B cell (primary cell): ENCODE results near the gene HIVEP1. TPM values are rescaled to one million over a fixed set of nuclear protein-coding genes. Genes with fewer than 3 reads are reported as not detected.

Experiments
- ATAC-seq: fragments of 200-7000 bp; cut with Tn5 transposase; one replicate; pipeline ENCODE4 v1.10.0; 2021; ENCODE audit warnings: low read depth, mild to moderate bottlenecking, moderate number of reproducible peaks, moderate library complexity
- CTCF ChIA-PET: fragments of 350-600 bp; sonication (Branson Sonifier 250); formaldehyde crosslinking; loops from one replicate; lab custom pipeline; 2021; ENCODE audit warnings: antibody characterized with exemption, inconsistent platforms; lab: Charles Lee
- POLR2A ChIA-PET: fragments of 350-600 bp; sonication (Branson Sonifier 250); formaldehyde crosslinking; loops from one replicate; lab custom pipeline; 2021; ENCODE audit warnings: antibody characterized with exemption; lab: Charles Lee
- DNase-seq: peaks from one replicate; pipeline ENCODE4 v3.0.0; 2013
- H2AFZ ChIP-seq: 2 replicates; pipeline ENCODE4 v1.6.1; 2012; ENCODE audit warnings: mild to moderate bottlenecking, low read depth, low read length; ENCODE audit not compliant: insufficient read depth, poor library complexity, severe bottlenecking
- H3K27ac ChIP-seq, 2 donors: 1 replicate in 1 of 2; 2 replicates in 1 of 2; pipeline ENCODE4 v1.5.1; 2012 to 2013; ENCODE audit warnings: low read length in 2 of 2, mild to moderate bottlenecking in 2 of 2, moderate library complexity in 1 of 2
- H3K27me3 ChIP-seq, 4 experiments: fragments of 200-600 bp in 1 of 4; sonication (generic) in 1 of 4; replicated peaks in 1 of 4; 1 replicate in 2 of 4; 2 replicates in 2 of 4; pipeline versions ENCODE4 v1.6.1 to v1.7.0; 2013 to 2016; ENCODE audit warnings: low read length in 3 of 4, mild to moderate bottlenecking in 2 of 4, mixed read lengths in 1 of 4, moderate library complexity in 1 of 4; ENCODE audit not compliant: insufficient read depth in 4 of 4, control insufficient read depth in 3 of 4; ENCODE audit errors: control extremely low read depth in 1 of 4
- H3K36me3 ChIP-seq, 2 experiments: replicated peaks in 1 of 2; 1 replicate in 1 of 2; 2 replicates in 1 of 2; pipeline versions ENCODE4 v1.6.1 to v1.7.1; 2013; ENCODE audit warnings: low read length in 1 of 2; ENCODE audit not compliant: insufficient read depth in 2 of 2, control insufficient read depth in 1 of 2; ENCODE audit errors: control extremely low read depth in 1 of 2, extremely low read depth in 1 of 2
- H3K4me1 ChIP-seq, 2 donors: fragments of 200-600 bp in 1 of 2; sonication (generic) in 1 of 2; 1 replicate in 1 of 2; 2 replicates in 1 of 2; pipeline versions ENCODE4 v1.5.1 to v1.6.1; 2013 to 2017; ENCODE audit warnings: low read length in 2 of 2; ENCODE audit not compliant: control insufficient read depth in 2 of 2, insufficient read depth in 2 of 2
- H3K4me2 ChIP-seq: replicated peaks from 2 replicates; pipeline ENCODE3; 2012; ENCODE audit warnings: mild to moderate bottlenecking, low read depth, low read length; ENCODE audit not compliant: poor library complexity, severe bottlenecking
- H3K4me3 ChIP-seq, 5 experiments: fragments of 200-600 bp in 1 of 5; sonication (generic) in 1 of 5; 1 replicate in 3 of 5; 2 replicates in 2 of 5; pipeline versions ENCODE4 v1.5.1 to v1.7.0; 2011 to 2016; ENCODE audit warnings: low read length in 4 of 5, mild to moderate bottlenecking in 4 of 5, low read depth in 2 of 5, control low read depth in 1 of 5, moderate library complexity in 1 of 5; ENCODE audit not compliant: insufficient read depth in 1 of 5; ENCODE audit errors: control extremely low read depth in 1 of 5, extremely low read depth in 1 of 5
- H3K79me2 ChIP-seq: fragments of 200-600 bp; sonication (generic); one replicate; pipeline ENCODE4 v1.6.0; 2016; ENCODE audit warnings: low read length; ENCODE audit not compliant: control insufficient read depth, insufficient read depth
- H3K9ac ChIP-seq: fragments of 200-600 bp; sonication (generic); 2 replicates; pipeline ENCODE4 v1.6.1; 2017; ENCODE audit warnings: mild to moderate bottlenecking, low read length, moderate library complexity
- H3K9me3 ChIP-seq, 3 donors: one replicate each; pipeline versions ENCODE4 v1.6.1 to v1.7.1; 2013; ENCODE audit warnings: low read length in 2 of 3; ENCODE audit not compliant: control insufficient read depth in 2 of 3, insufficient read depth in 1 of 3; ENCODE audit errors: control extremely low read depth in 1 of 3
- H4K20me1 ChIP-seq: 2 replicates; pipeline ENCODE4 v1.6.0; 2012; ENCODE audit warnings: mild to moderate bottlenecking, low read length; ENCODE audit not compliant: insufficient read depth, control insufficient read depth, poor library complexity, severe bottlenecking
- H3K27ac Mint-ChIP-seq: one replicate; pipeline ENCODE4 v1.8.0; 2021; ENCODE audit warnings: mixed read lengths
- H3K27me3 Mint-ChIP-seq: one replicate; pipeline ENCODE4 v1.8.0; 2021; ENCODE audit warnings: mixed read lengths
- H3K4me1 Mint-ChIP-seq: one replicate; pipeline ENCODE4 v1.8.0; 2021; ENCODE audit warnings: mixed read lengths
- H3K4me3 Mint-ChIP-seq: one replicate; pipeline ENCODE4 v1.8.0; 2021; ENCODE audit warnings: mixed read lengths
- H3K9me3 Mint-ChIP-seq: one replicate; pipeline ENCODE4 v1.8.0; 2022; ENCODE audit warnings: mixed read lengths; ENCODE audit not compliant: insufficient read depth
- EZH2 ChIP-seq: IDR thresholded peaks from 2 replicates; pipeline ENCODE4 v1.6.1; 2012; ENCODE audit warnings: borderline replicate concordance, low read depth, mild to moderate bottlenecking, moderate library complexity, low read length; ENCODE audit not compliant: insufficient read depth, poor library complexity, severe bottlenecking
- WGBS: methylation state at CpG from one replicate; pipeline ENCODE4 v1.1.5; 2013; ENCODE audit warnings: missing lambda C conversion rate; ENCODE audit not compliant: insufficient coverage; 5-methylcytosine and 5-hydroxymethylcytosine counted together
- intact Hi-C: fragments of 100-400 bp; cut with micrococcal nuclease; formaldehyde crosslinking; loops from one replicate; pipeline ENCODE4 v1.10.0; 2022
- polyA plus RNA-seq: library from polyadenylated mRNA; depleted of rRNA; stranded (reverse); fragments of >200 nt; gene quantifications from 2 replicates; pipeline ENCODE4 v1.2.3, GENCODE V29; 2012
- total RNA-seq, 2 donors: library from RNA; stranded (reverse); fragments of 120-200 nt in 1 of 2; gene quantifications; 1 replicate in 1 of 2; 2 replicates in 1 of 2; pipeline versions ENCODE4 v1.2.3 to v1.2.4, GENCODE V29; 2013 to 2022
- TF ChIP-seq, protein P1 (sequence below): fragments of 200-600 bp; IDR thresholded peaks from one replicate; pipeline ENCODE4 v1.8.0; 2022; ENCODE audit warnings: antibody characterized with exemption, mild to moderate bottlenecking

HIVEP1 gene
- total and polyA plus RNA-seq, 2 donors (not counting 1 experiment from before 2014, with no cell fraction given), result 11.3 to 96.5 TPM

DNA sequence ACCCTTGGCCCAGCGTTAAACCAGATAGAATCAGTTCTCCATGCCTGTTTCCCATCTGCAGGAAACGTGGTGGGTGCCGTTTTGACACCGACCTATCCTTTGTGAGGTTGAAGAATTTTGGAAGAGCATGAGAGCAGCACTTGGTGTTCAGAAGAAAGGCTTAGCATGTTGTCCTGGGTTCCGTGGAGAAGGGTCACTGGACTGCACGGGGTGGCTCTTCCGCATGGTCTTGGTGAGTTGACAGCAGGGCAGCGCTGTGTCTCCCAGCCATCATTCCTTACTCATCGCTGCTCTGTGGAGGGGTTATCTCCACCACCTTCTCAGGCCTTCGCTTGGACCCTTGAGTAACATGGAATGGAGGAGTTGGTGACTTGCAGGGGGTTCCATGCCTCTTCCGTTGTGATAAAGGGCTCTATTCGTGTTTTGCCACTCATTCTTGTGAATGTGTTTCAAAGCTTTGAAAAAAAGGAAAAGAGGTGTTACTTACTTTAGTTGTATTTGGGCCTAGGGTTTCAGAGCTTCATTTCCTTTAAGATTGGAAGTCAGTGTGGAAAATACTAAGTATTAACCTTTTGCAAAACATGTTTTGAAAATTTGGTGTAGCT lies 8.2 kb downstream of the HIVEP1 start:
- no peak for TF ChIP-seq EZH2
- TF ChIP-seq, protein P1, sequence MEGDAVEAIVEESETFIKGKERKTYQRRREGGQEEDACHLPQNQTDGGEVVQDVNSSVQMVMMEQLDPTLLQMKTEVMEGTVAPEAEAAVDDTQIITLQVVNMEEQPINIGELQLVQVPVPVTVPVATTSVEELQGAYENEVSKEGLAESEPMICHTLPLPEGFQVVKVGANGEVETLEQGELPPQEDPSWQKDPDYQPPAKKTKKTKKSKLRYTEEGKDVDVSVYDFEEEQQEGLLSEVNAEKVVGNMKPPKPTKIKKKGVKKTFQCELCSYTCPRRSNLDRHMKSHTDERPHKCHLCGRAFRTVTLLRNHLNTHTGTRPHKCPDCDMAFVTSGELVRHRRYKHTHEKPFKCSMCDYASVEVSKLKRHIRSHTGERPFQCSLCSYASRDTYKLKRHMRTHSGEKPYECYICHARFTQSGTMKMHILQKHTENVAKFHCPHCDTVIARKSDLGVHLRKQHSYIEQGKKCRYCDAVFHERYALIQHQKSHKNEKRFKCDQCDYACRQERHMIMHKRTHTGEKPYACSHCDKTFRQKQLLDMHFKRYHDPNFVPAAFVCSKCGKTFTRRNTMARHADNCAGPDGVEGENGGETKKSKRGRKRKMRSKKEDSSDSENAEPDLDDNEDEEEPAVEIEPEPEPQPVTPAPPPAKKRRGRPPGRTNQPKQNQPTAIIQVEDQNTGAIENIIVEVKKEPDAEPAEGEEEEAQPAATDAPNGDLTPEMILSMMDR, result no peak
- Histone ChIP-seq H3K9me3 (peaks cover 0 to 11% (median 0%) of the 10 kb centered on the region in 3 donors), H2AFZ (no peak overlapping the region), H3K79me2 (peaks cover 82% of the 10 kb centered on the region), H4K20me1 (peaks cover 21% of the 10 kb centered on the region), H3K36me3 (peaks cover 0 to 39% of the 10 kb centered on the region in 2 experiments), H3K27me3 (no peaks in the 10 kb centered on the region), H3K4me3 (no peak overlapping the region), H3K27ac (no peak overlapping the region), H3K9ac (no peak overlapping the region), H3K4me1 (no peaks in the 10 kb centered on the region), H3K4me2 (no peak overlapping the region)
- DNase-seq, result no peak
- ChIA-PET POLR2A (interaction anchor here (0.5 kb wide), 1 partner anchor 26 kb away, joined by 3 read pairs; no protein-coding TSS in a partner anchor), CTCF (no interaction called here)
- Mint-ChIP-seq H3K27me3 (no peaks in the 10 kb centered on the region), H3K4me1 (peaks cover 21% of the 10 kb centered on the region), H3K9me3 (no peaks in the 10 kb centered on the region), H3K27ac (no peak overlapping the region), H3K4me3 (no peak overlapping the region)
- intact Hi-C loops, result no loop called here
- WGBS, result 93% methylated on average over 8 of the region's 12 CpGs
- ATAC-seq, result no peak

DNA sequence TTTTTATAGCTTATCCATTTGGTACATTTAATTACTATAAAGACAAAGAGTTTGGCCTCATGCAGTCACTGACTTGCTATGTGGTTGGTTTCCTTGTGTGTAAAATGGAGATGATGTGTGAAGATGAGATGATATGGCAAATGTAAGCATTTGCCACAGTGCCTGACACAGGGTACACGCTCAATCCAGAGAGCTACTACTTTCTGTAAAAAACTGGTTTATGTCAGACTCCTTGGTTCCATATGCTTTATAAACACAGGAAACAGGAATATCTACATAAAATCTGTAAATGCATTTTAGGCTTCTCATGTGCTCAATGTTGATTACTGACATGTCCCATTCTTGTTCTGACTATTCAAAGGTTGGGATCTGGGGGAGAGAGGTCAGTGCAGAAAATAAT lies 10.4 kb downstream of the HIVEP1 start:
- peaks cover 96% of the 10 kb centered on the region for H3K79me2 ChIP-seq
- ATAC-seq, result no peak
- peaks cover 32% of the 10 kb centered on the region for H3K4me1 Mint-ChIP-seq
- H3K4me3 ChIP-seq, result no peak overlapping the region
- H3K4me1 ChIP-seq, result peaks cover 0 to 8% of the 10 kb centered on the region in 2 donors
- H3K27me3 ChIP-seq, result no peaks in the 10 kb centered on the region
- no peak for TF ChIP-seq EZH2
- TF ChIP-seq, protein P1, result no peak
- peaks cover 19% of the 10 kb centered on the region for H4K20me1 ChIP-seq
- H3K27ac Mint-ChIP-seq, result no peak overlapping the region
- no peak overlapping the region for H3K9ac ChIP-seq
- H3K27ac ChIP-seq, result no peak overlapping the region
- H3K9me3 Mint-ChIP-seq, result no peaks in the 10 kb centered on the region
- peaks cover 0 to 6% (median 0%) of the 10 kb centered on the region in 3 donors for H3K9me3 ChIP-seq
- H3K36me3 ChIP-seq, result peaks cover 0 to 28% of the 10 kb centered on the region in 2 experiments
- intact Hi-C loops, result no loop called here
- no peaks in the 10 kb centered on the region for H3K27me3 Mint-ChIP-seq
- H3K4me3 Mint-ChIP-seq, result no peak overlapping the region
- DNase-seq, result no peak
- H3K4me2 ChIP-seq, result no peak overlapping the region
- ChIA-PET POLR2A (no interaction called here), CTCF (interaction anchor here (1.1 to 1.6 kb wide), 2 partner anchors 8 to 211 kb away, joined by 4 to 5 read pairs; no protein-coding TSS in a partner anchor)
- H2AFZ ChIP-seq, result no peak overlapping the region
- WGBS, result no CpG with 5 or more reads among the region's 1 CpG
